ENCODE measurements around the gene MEIKIN. TPM values are rescaled to one million over a fixed set of nuclear protein-coding genes. Genes with fewer than 3 reads are reported as not detected.

MEIKIN gene
- total RNA-seq, 4 donors from 2014 or later: not detected

GRCh38 chr5:131977212-131977604, 31.7 kb upstream of the MEIKIN start:
- Histone ChIP-seq H3K4me1 (no peaks in the 10 kb centered on the region), H3K36me3 (no peaks in the 10 kb centered on the region), H3K27me3 (no peaks in the 10 kb centered on the region), H3K9me3 (no peaks in the 10 kb centered on the region), H3K4me3 (no peak overlapping the region), H3K27ac (no peak overlapping the region)
- TF ChIP-seq, protein P1, sequence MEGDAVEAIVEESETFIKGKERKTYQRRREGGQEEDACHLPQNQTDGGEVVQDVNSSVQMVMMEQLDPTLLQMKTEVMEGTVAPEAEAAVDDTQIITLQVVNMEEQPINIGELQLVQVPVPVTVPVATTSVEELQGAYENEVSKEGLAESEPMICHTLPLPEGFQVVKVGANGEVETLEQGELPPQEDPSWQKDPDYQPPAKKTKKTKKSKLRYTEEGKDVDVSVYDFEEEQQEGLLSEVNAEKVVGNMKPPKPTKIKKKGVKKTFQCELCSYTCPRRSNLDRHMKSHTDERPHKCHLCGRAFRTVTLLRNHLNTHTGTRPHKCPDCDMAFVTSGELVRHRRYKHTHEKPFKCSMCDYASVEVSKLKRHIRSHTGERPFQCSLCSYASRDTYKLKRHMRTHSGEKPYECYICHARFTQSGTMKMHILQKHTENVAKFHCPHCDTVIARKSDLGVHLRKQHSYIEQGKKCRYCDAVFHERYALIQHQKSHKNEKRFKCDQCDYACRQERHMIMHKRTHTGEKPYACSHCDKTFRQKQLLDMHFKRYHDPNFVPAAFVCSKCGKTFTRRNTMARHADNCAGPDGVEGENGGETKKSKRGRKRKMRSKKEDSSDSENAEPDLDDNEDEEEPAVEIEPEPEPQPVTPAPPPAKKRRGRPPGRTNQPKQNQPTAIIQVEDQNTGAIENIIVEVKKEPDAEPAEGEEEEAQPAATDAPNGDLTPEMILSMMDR (IDR thresholded peaks at IDR 0.05): no peak
- no peak for TF ChIP-seq POLR2A (IDR thresholded peaks at IDR 0.05)
- intact Hi-C loops (cut with DNase I; ENCODE audit: low total_unique reads): no loop called here
- no peak for DNase-seq

DNA sequence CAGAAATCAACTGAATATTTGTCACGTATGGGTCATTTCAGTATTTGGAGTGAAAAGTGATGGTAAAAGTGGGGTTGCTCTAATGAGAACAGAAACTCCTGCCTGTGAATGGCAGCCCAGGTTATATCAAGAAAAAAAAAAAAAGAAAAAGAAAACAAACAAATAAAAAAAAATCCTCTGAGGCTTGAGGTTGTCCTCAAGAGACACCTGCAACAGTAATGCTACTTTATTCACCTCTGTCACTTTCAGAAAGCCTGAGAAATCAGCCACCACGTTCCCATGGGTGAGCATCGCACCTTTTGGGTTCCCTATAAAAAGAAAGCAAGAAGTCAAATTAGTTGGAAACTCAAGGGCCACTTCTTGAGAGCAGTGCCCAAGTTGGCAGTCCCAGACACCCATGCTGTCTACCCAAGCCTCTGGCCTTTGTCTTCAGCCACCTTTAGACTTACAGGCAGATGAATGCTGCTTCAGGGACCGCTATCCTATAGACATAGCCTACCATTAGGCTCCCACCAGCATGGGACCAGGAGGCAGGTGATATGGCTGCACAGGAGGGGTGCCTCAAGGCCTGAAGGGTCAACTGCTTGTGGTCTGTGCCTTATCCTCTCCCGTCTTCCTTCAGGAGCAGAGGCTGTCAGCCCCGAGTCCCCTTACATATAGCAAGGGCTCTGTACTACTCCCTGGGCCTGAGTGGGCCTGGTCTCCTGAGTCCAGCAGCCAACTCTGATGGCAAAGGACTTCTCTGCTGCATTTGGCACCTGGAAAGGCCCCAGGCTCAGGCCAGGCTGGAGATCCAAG, 31.1 kb upstream of the MEIKIN start:
- intact Hi-C loops (cut with DNase I; ENCODE audit: low total_unique reads): no loop called here
- TF ChIP-seq, protein P1 (IDR thresholded peaks at IDR 0.05): no peak
- TF ChIP-seq POLR2A (IDR thresholded peaks at IDR 0.05): no peak
- Histone ChIP-seq H3K4me3 (no peak overlapping the region), H3K9me3 (no peaks in the 10 kb centered on the region), H3K27me3 (no peaks in the 10 kb centered on the region), H3K27ac (no peak overlapping the region), H3K36me3 (no peaks in the 10 kb centered on the region), H3K4me1 (no peaks in the 10 kb centered on the region)
- no peak for DNase-seq

- H3K27me3 ChIP-seq: no peaks in the 10 kb centered on the region
- H3K36me3 ChIP-seq: no peaks in the 10 kb centered on the region
- TF ChIP-seq POLR2A (IDR thresholded peaks at IDR 0.05): no peak
- TF ChIP-seq, protein P1 (IDR thresholded peaks at IDR 0.05): no peak
- no peaks in the 10 kb centered on the region for H3K4me1 ChIP-seq
- no peaks in the 10 kb centered on the region for H3K9me3 ChIP-seq
- no peak overlapping the region for H3K27ac ChIP-seq
- no peak for DNase-seq
- intact Hi-C loops (cut with DNase I; ENCODE audit: low total_unique reads): no loop called here
- no peak overlapping the region for H3K4me3 ChIP-seq
Measured at GRCh38 chr5:131974956-131975726, 29.7 kb upstream of the MEIKIN start.

DNA sequence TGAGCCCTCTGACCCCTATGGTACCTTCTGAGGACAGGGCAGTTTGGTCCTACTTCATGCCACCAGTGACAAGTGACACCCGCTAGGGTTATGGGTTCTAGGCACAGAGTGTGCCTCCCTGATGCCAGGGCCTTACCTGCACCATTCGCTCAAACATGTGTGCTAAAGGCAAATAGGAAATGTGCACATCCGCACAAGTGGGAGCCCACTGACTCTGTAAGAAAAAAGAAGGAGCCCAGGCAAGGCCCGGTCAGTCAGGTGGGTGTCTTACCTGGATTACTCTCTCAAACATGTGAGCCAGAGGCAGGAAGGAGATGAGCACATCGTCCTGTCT, 29.1 kb upstream of the MEIKIN start:
- no peak for TF ChIP-seq POLR2A (IDR thresholded peaks at IDR 0.05)
- TF ChIP-seq, protein P1 (IDR thresholded peaks at IDR 0.05): no peak
- no peak overlapping the region for H3K27ac ChIP-seq
- no peak overlapping the region for H3K4me3 ChIP-seq
- no peaks in the 10 kb centered on the region for H3K27me3 ChIP-seq
- DNase-seq: no peak
- H3K36me3 ChIP-seq: no peaks in the 10 kb centered on the region
- H3K9me3 ChIP-seq: no peaks in the 10 kb centered on the region
- H3K4me1 ChIP-seq: no peaks in the 10 kb centered on the region
- intact Hi-C loops (cut with DNase I; ENCODE audit: low total_unique reads): no loop called here

DNA sequence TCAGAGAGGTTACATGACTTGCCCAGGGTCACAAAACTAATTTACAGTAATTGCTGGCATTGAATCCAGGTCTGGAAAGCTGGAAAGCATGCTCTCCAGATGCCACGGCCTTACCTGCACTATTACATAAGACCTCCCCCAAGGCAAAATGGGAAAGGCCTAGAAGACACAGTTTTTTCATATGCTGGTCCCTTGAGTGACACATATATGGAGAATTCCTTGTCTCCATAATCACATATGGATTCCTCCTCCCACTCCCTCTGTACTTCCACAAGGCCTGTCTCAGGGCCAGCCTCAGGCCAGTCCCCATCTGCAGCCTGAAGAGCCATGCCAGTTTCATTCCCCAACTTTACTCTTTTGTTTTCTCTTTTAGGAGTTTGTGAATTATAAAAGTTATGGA, 28.6 kb upstream of the MEIKIN start:
- intact Hi-C loops (cut with DNase I; ENCODE audit: low total_unique reads): no loop called here
- H3K27ac ChIP-seq: no peak overlapping the region
- H3K9me3 ChIP-seq: no peaks in the 10 kb centered on the region
- no peak for TF ChIP-seq POLR2A (IDR thresholded peaks at IDR 0.05)
- TF ChIP-seq, protein P1 (IDR thresholded peaks at IDR 0.05): no peak
- H3K27me3 ChIP-seq: no peaks in the 10 kb centered on the region
- no peaks in the 10 kb centered on the region for H3K36me3 ChIP-seq
- no peak overlapping the region for H3K4me3 ChIP-seq
- no peaks in the 10 kb centered on the region for H3K4me1 ChIP-seq
- no peak for DNase-seq

Measured in uterus (tissue), 4 donors.